GM21723 (cell line): ENCODE data around the gene SEC24B.
"Not testable (repeated sequence)": the region's sequence is repeated elsewhere in the genome, so short reads cannot be mapped to it uniquely, and the experiment has no call there.

Source experiments
- ATAC-seq: cut with Tn5 transposase; IDR thresholded peaks from one replicate; pipeline ENCODE4 v1.9.1; 2021; ENCODE audit warnings: mild to moderate bottlenecking, moderate library complexity; ENCODE audit not compliant: unreplicated experiment

Gene SEC24B

GRCh38 chr4:109432203-109432602, 1.4 kb upstream of the SEC24B start:
- no peak for ATAC-seq

GRCh38 chr4:109432696-109433095, 919 bp upstream of the SEC24B start:
- no peak for ATAC-seq

- peak; percentile 50 for ATAC-seq
Measured at GRCh38 chr4:109434007-109434971, 674 bp downstream of the SEC24B start.

- ATAC-seq: no peak
Measured at GRCh38 chr4:109435635-109436034, 2.0 kb downstream of the SEC24B start.

- no peak for ATAC-seq
Measured at GRCh38 chr4:109436504-109436903, 2.9 kb downstream of the SEC24B start.

GRCh38 chr4:109440948-109441347, 7.3 kb downstream of the SEC24B start:
- ATAC-seq: no peak

GRCh38 chr4:109441862-109442458, 8.3 kb downstream of the SEC24B start:
- ATAC-seq: no peak

GRCh38 chr4:109444182-109444844, 10.7 kb downstream of the SEC24B start:
- ATAC-seq: peak; percentile 75

GRCh38 chr4:109447278-109447677, 13.7 kb downstream of the SEC24B start:
- ATAC-seq: no peak

- ATAC-seq: no peak
Measured at GRCh38 chr4:109451544-109452273, 18.1 kb downstream of the SEC24B start.

- ATAC-seq: not testable (repeated sequence)
Measured at GRCh38 chr4:109453110-109453509, 19.5 kb downstream of the SEC24B start.

- peak; percentile 79 for ATAC-seq
Measured at GRCh38 chr4:109462297-109462696, 28.7 kb downstream of the SEC24B start.

- ATAC-seq: no peak
Measured at GRCh38 chr4:109462802-109463201, 29.2 kb downstream of the SEC24B start.

GRCh38 chr4:109465069-109465468, 31.5 kb downstream of the SEC24B start:
- ATAC-seq: no peak

GRCh38 chr4:109469915-109470314, 36.3 kb downstream of the SEC24B start:
- ATAC-seq: no peak

GRCh38 chr4:109472343-109472761, 38.7 kb downstream of the SEC24B start:
- ATAC-seq: no peak

GRCh38 chr4:109473824-109474223, 40.2 kb downstream of the SEC24B start:
- ATAC-seq: no peak

GRCh38 chr4:109486007-109486406, 52.4 kb downstream of the SEC24B start:
- ATAC-seq: no peak

GRCh38 chr4:109494563-109494962, 60.9 kb downstream of the SEC24B start:
- no peak for ATAC-seq

GRCh38 chr4:109495514-109495913, 61.9 kb downstream of the SEC24B start:
- ATAC-seq: no peak

GRCh38 chr4:109496875-109497274, 63.3 kb downstream of the SEC24B start:
- no peak for ATAC-seq
